IPS DF 4.7 (cell line): Measurements from ENCODE around the gene FAS.
A peak's percentile ranks its signal among the peaks of the same experiment; 100 is the strongest.
"Not testable (repeated sequence)": the region's sequence is repeated elsewhere in the genome, so short reads cannot be mapped to it uniquely, and the experiment has no call there.

Source experiments
- DNase-seq: peaks from one replicate; pipeline ENCODE4 v3.0.0-alpha.2; 2013; ENCODE audit warnings: low spot score; ENCODE audit errors: extremely low read depth

The FAS gene

DNA sequence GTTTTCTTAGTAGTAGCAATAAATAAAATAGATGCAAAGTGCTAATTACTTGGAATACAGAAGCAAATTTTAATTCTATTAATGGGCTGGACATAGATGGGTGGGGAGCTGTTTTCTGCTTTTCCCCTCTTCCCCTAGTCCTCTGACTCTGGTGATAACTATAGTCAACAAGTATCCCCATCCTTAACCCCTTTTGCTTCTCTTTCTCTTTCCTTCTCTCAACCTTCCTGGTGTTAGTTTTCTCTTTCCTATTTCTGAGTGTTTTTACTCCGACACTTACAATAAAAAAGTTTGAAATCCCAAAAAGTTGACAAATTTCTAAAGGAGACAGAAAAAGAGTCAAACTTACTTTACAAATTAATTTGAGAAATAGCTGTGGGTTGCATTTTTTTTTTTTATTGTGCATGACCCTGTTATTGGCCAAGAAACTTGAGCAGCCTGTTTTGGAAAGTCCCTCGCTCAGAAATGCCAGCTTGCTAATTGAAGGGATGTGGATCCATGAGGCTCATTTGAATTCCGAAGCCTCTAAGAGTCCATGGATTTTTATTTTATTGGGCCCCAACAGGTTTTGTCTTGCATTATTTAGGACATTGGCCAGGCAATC, 2.4 kb downstream of the FAS start:
- no peak for DNase-seq

GRCh38 chr10:88994019-88994418, 3.4 kb downstream of the FAS start:
- DNase-seq = no peak

DNA sequence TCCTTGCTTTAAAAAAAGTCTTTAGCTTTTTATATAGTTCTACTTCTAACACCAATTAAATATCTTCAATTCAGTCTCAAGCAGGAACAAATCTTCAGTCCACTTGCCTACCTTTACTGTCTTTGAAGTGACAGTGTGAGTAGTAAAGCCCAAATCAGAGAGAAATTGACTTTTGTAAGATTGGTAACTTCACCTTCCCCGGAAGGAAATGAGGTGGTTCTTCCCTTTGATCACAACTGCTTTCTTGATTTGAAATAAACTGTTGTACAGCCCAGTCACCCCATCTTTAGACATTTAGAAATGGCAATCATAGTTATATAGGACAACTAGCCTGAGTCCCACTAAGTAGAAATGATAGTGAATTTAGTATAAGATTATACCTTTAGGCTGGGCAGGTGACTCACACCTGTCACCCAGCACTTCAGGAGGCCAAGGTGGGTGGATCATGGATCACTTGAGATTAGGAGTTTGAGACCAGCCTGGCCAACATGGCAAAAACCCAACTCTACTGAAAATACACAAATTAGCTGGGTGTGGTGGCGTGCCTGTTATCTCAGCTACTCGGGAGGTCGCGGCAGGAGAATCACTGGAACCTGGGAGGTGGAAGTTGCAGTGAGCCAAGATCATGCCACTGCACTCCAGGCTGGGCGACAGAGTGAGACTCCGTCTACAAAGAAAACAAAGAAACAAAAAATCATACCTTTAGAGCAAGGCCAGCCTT, 4.7 kb downstream of the FAS start:
- no peak for DNase-seq

DNA sequence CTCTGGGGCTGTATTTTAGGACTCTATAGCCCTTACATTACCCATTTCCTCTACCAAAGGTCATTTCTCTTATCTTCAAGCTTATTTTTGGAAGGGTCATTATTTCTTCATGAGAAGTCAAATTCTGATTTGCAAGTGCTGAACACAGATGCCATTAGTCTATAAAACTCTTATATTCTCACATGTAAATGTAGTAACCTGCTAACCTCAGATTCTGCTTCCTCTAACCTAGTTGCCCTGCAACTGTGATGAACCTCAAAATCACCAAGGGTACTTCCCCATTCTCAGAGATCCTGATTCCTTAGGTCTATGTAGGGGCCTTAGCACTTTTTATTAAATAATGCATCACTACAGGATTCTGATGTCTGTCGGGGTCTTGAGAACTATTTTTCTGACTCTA, 6.3 kb downstream of the FAS start:
- no peak for DNase-seq

GRCh38 chr10:88999625-89000024, 9.0 kb downstream of the FAS start:
- no peak for DNase-seq

GRCh38 chr10:89001024-89001728, 10.6 kb downstream of the FAS start:
- no peak for DNase-seq

DNA sequence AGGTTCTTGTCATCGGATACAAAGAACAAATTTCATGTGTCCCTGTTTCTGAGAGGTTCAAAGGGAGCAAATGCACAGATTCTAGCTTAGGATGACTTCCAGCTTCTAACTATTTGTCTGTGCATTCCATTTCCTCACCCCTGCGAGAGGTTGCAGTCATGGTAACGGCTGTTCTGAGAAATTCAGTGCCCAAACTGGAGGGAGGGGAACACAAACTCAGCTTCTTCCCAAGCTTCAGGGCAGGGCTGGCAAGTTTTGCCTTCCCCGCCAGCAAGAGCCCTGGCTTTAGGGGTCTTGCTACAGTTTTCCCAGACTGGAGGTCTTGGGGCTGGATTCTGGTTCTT, 11.1 kb downstream of the FAS start:
- no peak for DNase-seq

- no peak for DNase-seq
Observed at GRCh38 chr10:89002226-89002978, 11.8 kb downstream of the FAS start.

DNA sequence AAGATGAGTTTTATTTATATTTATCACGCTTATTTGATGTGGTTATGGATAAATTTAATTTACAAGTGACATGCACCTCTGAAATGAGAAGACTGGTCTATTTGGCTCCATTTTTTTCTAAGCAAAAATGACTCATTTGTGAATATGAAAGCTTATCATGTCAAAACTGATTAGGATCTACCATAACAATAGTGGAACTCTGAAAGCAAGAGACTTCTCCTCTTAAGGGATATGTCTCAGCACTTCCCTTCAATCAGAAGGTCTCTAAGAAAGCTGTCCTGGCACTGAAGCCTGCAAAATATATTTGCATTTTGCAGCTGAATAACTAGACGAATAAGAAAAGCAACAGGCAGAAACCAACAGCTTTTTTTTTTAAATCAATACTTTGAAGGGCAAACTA, 12.7 kb downstream of the FAS start:
- DNase-seq = no peak

DNA sequence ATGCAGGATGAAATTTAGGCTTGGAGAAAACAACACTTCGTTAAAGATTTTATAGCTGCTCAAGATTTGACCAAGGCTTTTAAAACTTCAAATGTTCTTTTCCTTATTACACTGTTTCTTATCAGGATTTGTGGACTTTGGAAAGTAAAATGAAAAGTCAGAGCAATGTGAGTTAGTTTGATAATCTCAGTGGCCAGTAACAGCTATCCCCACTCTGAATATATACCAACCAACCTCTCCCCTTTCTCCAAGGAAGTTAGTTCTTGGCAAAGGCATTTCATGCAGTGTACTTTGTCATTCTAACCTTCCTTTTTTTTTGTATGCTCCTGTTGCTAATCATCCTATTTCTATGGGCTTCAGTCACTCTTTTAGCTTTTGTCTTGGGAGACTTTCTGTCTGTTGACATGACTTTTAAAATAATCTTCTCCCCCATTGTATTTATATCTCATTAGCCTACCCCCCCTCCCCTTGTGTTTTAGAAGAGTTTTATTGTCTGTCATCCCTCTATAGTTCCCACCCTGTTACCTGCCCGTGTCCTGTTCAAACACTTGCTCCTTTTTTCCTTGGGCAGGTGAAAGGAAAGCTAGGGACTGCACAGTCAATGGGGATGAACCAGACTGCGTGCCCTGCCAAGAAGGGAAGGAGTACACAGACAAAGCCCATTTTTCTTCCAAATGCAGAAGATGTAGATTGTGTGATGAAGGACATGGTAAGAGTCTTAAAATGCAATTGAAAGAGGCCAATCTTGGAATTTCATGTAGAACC, 16.7 kb downstream of the FAS start:
- DNase-seq = no peak

- DNase-seq = not testable (repeated sequence)
Observed at GRCh38 chr10:89018700-89019346, 28.2 kb downstream of the FAS start.

- no peak for DNase-seq
Observed at GRCh38 chr10:89019569-89020327, 29.1 kb downstream of the FAS start.

GRCh38 chr10:89021526-89021925, 30.9 kb downstream of the FAS start:
- DNase-seq = not testable (repeated sequence)

GRCh38 chr10:89022734-89023133, 32.1 kb downstream of the FAS start:
- no peak for DNase-seq

DNA sequence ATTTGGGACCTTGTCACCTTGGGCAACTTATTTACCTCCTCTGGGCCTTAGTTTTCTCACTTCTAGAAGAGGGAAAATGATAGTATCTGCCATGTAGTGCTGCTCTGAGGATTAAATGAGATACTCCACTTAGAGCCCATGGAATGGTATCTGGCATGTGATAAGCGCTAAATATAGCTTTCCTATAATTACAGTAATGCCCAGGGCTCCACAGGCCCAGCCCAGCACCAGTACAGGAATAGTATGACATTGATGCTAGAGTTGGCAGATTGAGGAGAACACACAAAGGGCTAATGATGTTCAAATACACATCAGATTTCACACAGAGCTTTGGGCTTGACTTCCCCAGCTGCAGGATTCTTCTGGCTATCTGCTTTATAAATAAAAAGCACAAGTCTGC, 34.9 kb downstream of the FAS start:
- DNase-seq = no peak

- DNase-seq = no peak
Observed at GRCh38 chr10:89029181-89029580, 38.6 kb downstream of the FAS start.

DNA sequence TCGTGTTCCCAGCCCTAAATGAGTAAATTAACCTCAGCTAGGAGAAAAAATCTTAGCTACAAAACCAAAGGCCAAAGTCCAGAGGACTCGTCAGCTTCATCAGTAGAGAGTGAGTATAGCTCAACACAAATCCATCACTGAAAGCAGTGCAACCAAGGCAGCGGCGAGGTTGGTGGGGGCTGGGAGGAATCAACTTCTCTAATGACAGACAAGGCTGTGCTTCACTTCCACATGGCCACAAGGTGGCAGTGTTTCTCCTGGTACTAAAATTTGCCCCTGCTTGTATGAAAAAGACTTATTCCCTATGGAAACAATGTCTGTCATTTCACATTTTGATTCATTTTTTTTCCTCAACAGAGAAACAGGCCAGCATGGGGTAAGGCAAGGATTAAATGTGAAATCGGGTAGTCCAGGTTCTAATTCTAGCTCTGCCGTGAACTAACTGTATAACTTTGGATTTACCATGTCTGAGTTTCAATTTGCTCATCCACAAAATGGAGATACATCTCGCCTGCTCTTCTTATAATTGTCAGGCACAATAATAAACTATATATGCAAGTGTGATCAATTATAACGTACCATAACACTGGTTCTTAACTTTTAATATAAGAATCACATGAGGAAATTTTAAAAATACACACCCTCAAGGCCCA, 39.3 kb downstream of the FAS start:
- DNase-seq = peak; percentile 69

DNA sequence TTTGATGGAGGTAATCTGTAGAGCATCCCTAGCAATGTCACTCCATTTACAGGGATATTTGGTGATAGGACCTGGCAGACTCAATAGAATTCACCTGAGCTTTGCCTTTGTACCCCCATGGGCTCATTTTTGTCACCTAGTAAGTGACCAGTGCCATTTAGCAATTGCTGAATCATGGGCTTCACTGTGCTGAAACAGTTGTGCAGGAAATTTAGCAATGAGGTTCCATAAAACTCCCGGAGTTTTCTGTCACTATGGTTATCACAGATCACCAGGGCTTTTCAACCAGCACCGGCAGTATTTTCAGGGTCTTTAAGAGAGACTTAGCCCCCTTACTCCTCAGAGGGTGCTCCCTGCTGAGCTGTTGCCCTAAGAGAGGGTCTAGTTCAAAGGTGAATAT, 40.2 kb downstream of the FAS start:
- no peak for DNase-seq

GRCh38 chr10:89032141-89032891, 41.7 kb downstream of the FAS start:
- DNase-seq = no peak
